LoVo (cell line): Measurements from ENCODE around the gene HSPA6.
"Not testable (repeated sequence)": the region's sequence is repeated elsewhere in the genome, so short reads cannot be mapped to it uniquely, and the experiment has no call there.

ENCODE experiments used
- DNase-seq: peaks from one replicate; pipeline ENCODE4 v3.0.0-alpha.2; 2016; ENCODE audit warnings: low spot score

Gene HSPA6

GRCh38 chr1:161523817-161524741, at the start of gene HSPA6:
HSPA6 (plus strand) TSS chr1:161524540; CDS start chr1:161524659, 119 bp downstream.
- peak; percentile 77 for DNase-seq

- DNase-seq: not testable (repeated sequence)
Measured at GRCh38 chr1:161477711-161478110, 46.6 kb upstream of the HSPA6 start.

DNA sequence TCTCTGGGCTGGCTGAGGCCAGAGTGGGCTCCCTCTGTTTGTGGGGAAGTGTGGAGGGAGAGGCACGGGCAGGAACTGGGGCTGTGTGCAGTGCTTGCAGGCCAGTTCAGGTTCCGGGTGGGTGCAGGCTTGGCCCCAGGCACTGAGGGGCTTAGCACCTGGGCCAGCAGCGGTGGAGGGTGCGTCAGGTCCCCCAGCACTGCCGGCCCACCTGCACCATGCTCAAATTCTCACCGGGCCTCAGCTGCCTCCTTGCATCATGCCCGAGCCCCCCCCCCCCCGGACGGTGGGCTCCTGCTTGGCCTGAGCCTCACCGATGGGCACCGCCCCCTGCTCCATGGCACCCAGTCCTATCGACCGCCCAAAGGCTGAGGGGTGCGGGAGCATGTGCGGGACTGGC, 45.4 kb upstream of the HSPA6 start:
- no peak for DNase-seq

DNA sequence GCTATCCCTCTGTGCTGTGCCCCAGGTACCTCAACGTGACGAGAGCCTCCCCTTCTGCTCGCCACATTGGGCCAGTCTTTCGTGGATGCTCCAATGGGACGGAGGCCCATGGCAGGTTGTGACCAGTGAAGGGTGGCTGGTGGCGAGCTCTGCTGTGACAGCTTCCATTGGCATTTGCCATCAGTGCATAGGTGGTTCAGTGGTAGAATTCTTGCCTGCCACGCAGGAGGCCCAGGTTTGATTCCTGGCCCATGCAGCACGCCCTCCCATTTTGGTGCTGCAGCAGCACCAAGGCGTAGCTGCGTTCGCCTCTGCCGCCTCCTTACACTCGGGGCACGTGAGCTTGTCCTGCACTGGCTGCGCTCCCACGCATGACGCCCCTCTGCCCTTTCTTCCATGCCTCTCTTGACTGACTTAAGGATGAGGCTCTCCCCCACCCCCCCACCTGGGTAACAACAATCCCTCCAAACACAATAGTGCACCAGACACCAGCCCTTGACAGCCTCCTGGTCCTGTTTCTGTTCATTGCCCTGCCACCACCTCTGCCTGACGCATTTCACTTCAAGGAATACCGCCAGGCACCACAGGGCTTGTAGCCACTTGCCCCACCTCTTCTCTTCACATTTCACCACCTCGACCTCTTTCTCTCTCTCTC, 43.8 kb upstream of the HSPA6 start:
- DNase-seq: no peak

DNA sequence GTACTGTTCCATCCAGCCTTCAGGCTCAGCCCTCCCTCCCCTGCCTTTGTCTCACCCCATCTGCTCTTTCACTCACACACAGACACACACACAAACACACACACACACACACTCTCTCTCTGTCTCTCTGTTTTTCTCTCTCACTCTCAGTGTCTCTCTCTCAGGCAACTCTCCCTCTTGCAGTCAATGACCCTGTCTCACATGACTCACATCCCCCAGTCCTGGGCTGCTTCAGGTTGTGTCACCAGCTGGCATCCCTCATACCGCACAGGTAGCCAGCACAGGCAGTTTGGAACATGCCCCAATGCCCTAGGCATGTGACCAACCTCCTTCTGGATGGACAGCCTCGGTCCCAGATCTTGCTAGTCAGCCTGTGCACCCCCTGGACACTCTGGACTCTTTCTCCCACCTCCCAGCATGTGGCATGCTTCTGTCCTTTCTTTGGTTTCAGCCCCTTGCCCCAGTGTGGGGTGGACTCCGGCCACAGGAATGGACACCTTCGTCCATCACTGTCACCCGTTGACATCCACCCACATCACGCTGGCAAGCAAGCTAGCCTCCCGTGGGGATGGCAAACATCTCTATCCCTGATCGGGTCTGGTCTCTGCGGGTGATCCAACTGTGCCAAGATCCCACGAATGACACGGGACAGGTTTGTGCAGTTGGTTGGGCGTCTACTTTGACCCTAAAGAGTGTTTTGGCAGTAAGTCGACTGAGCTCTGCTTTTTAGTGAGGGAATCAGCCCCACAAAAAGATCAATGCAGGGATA, 42.5 kb upstream of the HSPA6 start:
- no peak for DNase-seq

- no peak for DNase-seq
Measured at GRCh38 chr1:161482610-161483009, 41.7 kb upstream of the HSPA6 start.

- no peak for DNase-seq
Measured at GRCh38 chr1:161483361-161483760, 41.0 kb upstream of the HSPA6 start.

GRCh38 chr1:161484613-161485012, 39.7 kb upstream of the HSPA6 start:
- no peak for DNase-seq

- DNase-seq: peak; percentile 47
Measured at GRCh38 chr1:161486806-161487741, 37.3 kb upstream of the HSPA6 start.

- DNase-seq: no peak
Measured at GRCh38 chr1:161491472-161491871, 32.9 kb upstream of the HSPA6 start.

GRCh38 chr1:161492827-161493226, 31.5 kb upstream of the HSPA6 start:
- no peak for DNase-seq

DNA sequence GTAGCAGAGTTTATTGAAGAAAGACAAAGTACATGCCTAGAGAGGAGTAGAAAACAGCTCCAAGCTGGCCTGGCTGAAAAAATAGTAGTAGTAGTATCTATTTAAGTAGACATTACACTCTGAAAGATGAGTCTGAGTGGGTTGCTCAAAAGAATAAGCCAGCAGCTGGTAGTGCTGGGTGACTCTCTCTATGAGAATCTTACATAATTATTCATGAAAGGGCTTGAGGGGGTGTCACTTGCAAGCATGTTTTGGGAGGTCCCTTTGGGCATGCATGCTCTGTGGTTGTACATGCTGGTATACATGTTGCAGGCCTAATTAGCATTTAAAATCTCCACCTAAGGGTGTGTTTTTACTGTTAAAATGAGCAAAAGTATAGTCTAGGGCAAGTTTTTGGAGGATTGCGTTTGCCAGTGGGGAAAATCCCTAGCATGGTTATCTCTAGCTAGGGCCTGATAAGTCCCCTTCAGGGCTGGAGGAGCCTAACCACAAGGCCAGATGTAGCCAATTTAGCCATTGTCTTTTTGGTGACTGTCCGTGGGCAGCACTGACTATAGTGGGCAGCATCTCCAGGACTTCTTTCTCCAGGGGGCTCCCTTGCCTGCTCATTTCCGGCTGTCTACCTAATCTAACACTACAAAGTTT, 30.1 kb upstream of the HSPA6 start:
- no peak for DNase-seq

DNA sequence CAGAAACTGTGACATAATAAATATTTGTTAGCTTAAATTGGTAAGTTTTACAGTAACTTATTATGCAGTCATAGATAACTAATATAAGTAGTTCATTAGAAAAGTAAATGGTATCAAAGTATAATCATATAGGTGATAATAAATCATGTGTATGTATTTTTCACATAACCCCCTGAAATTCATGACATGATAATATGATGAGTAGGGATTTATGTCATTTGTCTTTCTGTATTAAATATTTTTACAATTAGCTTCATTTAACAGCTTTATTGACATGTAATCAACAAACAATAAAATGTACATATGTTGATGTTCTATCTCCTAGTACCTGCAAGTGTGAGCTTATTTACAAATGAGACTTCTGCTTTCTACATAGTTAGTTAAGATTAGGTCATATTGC, 28.9 kb upstream of the HSPA6 start:
- DNase-seq: no peak

- no peak for DNase-seq
Measured at GRCh38 chr1:161497961-161498360, 26.4 kb upstream of the HSPA6 start.

DNA sequence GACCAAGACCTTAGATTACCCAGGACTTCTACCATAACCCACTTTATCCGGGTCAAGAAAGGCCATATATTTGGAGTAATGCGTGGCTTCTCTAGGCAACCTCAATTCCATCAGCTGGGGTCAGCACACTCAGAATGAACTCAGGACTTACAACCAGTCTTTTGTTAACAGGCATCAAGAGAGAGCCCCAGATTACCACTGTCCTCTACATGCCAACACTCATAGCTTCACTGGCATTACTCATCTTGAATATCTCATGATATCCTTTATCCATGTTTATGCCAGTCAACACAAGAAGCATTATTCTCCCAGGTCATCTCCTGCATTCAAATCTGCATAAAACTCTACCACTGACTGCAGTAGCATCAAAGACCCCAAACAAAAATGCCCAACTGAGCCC, 25.7 kb upstream of the HSPA6 start:
- no peak for DNase-seq

- no peak for DNase-seq
Measured at GRCh38 chr1:161499099-161500039, 25.0 kb upstream of the HSPA6 start.

DNA sequence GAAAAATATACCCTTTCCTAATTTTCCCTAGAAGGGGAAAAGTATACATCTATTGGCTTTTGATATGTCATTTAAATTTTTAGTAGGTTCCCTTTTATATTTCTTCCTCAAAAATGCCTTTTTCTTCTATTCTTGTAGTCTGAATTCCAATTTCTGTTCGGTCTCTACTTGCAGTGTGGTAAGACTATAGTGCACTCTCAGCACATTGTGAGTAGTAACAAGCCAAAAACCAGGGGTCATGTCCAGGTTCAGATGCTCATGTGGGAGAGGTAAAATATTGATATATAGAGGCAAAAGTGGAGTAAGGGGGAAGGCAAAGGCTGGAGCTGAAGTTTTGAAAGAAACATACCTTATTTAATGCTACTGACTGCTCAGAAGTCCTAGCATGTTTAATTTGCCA, 23.1 kb upstream of the HSPA6 start:
- DNase-seq: no peak

- DNase-seq: no peak
Measured at GRCh38 chr1:161502181-161502580, 22.2 kb upstream of the HSPA6 start.

DNA sequence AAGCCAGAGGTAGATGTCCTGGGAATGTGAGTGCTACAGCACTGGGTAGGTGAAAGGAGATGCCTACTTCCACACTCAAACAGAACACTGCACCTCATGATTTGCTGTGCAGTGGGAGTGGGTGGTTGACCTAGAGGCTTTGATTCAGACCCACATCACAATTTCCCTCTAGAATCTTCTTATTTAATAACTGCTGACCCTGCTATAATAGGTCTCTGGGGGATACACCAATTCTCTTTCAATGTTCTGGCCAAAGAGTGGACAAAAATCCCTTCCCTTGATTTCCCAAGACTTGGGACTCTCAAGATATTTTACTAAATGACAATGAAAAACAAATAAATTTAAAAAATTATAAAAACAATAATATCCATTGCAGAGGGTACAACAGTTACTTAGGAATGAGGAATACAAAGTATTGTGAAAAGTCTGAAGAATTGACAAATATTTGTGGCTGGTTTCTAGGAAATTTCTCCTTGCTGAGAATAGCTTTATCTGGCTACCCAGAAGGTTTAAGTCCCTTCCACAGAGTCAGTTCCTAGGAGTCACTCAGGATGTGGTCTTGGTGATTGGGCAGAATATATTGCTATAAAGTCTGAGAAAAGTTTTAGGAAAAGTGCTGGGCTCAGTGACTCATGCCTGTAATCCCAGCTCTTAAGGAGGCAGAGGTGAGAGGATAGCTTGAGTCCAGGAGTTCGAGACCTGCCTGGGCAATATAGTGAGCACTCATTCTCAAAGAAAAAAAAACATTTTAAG, 21.5 kb upstream of the HSPA6 start:
- no peak for DNase-seq
